Muscle of leg (tissue), 11 donors: Measurements from ENCODE around the gene CACNA1C. TPM values are rescaled to one million over a fixed set of nuclear protein-coding genes. Genes with fewer than 3 reads are reported as not detected.
"Not testable (repeated sequence)": the region's sequence is repeated elsewhere in the genome, so short reads cannot be mapped to it uniquely, and the experiment has no call there.

Source experiments
- DNase-seq: peaks from one replicate; pipeline ENCODE4 v3.0.0; 2013
- H3K27ac ChIP-seq: one replicate; pipeline ENCODE4 v1.5.1; 2013; ENCODE audit warnings: mild to moderate bottlenecking, low read length, control low read depth
- H3K27me3 ChIP-seq: one replicate; pipeline ENCODE4 v1.6.1; 2013; ENCODE audit warnings: low read length; ENCODE audit not compliant: control insufficient read depth, insufficient read depth
- H3K36me3 ChIP-seq: one replicate; pipeline ENCODE4 v1.6.1; 2013; ENCODE audit warnings: low read length; ENCODE audit not compliant: control insufficient read depth, insufficient read depth
- H3K4me1 ChIP-seq: one replicate; pipeline ENCODE4 v1.6.1; 2013; ENCODE audit warnings: low read length; ENCODE audit not compliant: control insufficient read depth, insufficient read depth
- H3K4me3 ChIP-seq: one replicate; pipeline ENCODE4 v1.5.1; 2013; ENCODE audit warnings: low read length, control low read depth
- H3K9me3 ChIP-seq: replicated peaks from 2 replicates; pipeline ENCODE4 v1.6.1; 2013; ENCODE audit warnings: low read depth, low read length; ENCODE audit not compliant: control insufficient read depth
- WGBS: methylation state at CpG from one replicate; pipeline ENCODE4 v1.1.5; 2013; ENCODE audit warnings: missing lambda C conversion rate; ENCODE audit not compliant: insufficient coverage; 5-methylcytosine and 5-hydroxymethylcytosine counted together
- polyA plus RNA-seq, 8 donors: library from polyadenylated mRNA; unstranded; fragments of 120-200 nt; gene quantifications; one replicate each; pipeline versions ENCODE4 v1.2.1 to v1.2.3, GENCODE V29; 2013; ENCODE audit warnings: inconsistent platforms in 1 of 8, low replicate concordance in 1 of 8; ENCODE audit not compliant: insufficient read length in 8 of 8, insufficient read depth in 1 of 8
- total RNA-seq: library from RNA; stranded (reverse); fragments of 120-200 nt; gene quantifications from one replicate; pipeline ENCODE4 v1.2.4, GENCODE V29; 2013

CACNA1C gene
- total and polyA plus RNA-seq, 9 donors: 1.9 to 4.3 (median 3.6) TPM

DNA sequence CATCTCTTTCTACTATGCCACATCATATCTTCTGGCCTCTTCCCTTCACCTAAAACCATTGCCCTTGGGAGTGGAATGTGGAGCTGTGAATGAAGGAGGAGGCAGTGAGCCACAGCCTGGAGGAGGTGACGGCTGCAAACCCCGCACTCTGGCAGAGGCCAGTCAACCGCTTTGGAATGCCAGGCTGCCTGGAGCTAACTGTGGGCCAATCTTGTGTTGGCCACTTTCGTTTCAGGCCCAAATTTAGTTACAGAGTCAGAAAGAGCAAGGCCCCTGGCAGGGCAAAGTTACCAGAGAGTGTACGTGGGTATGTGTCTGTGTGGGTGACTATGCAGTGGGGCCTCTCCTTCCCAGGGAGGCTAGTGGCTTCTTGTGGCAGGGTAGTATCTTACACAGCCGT, 40.1 kb downstream of the CACNA1C start:
- H3K9me3 ChIP-seq: no peaks in the 10 kb centered on the region
- 100% methylated on average over 4 of the region's 6 CpGs for WGBS
- no peaks in the 10 kb centered on the region for H3K4me1 ChIP-seq
- no peaks in the 10 kb centered on the region for H3K36me3 ChIP-seq
- no peaks in the 10 kb centered on the region for H3K27me3 ChIP-seq
- no peak for DNase-seq
- H3K27ac ChIP-seq: no peak overlapping the region
- H3K4me3 ChIP-seq: no peak overlapping the region

DNA sequence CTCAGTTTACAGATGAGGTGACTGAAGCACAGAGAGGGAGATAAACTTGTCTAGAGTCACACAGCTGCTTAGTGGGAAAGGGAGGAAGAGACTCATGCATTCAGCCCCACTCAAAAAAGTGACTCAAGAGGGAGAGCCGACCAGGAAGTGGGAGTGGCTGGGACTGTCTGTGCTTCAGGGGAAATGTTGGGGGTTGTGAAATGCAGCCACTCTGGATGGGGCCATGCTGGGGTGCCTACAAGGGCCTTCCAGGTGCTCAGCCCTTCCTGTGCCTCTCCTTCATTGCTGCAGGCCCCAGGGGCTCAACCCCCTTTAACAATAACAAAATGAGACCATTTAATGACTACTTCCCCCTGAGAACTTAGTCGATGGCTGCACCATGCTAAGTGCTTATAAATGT, 41.8 kb downstream of the CACNA1C start:
- Histone ChIP-seq H3K27ac (no peak overlapping the region), H3K36me3 (no peaks in the 10 kb centered on the region), H3K27me3 (no peaks in the 10 kb centered on the region), H3K4me1 (no peaks in the 10 kb centered on the region), H3K4me3 (no peak overlapping the region), H3K9me3 (no peaks in the 10 kb centered on the region)
- 0% methylated on average over 2 of the region's 2 CpGs for WGBS
- no peak for DNase-seq

DNA sequence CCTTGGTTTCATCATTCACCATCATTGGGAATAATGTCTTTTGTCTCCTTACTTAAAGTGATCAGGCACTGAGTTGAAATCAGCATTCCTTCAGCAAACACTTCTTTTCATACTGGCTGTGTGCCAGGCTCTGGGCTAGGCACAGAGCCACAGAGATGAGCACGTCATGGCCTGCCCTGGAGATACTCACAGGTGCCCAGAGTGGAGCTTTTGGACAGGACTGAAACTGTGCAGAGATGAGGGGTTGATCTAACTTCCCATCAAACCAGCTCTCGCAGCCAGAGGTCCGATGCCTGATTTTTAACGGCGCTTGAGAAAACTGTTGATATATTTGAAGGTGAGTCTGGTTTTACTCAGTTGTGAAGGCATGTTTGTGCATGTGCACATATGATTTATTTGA, 43.1 kb downstream of the CACNA1C start:
- no peak overlapping the region for H3K4me3 ChIP-seq
- DNase-seq: no peak
- H3K36me3 ChIP-seq: no peaks in the 10 kb centered on the region
- no peaks in the 10 kb centered on the region for H3K4me1 ChIP-seq
- no peaks in the 10 kb centered on the region for H3K27me3 ChIP-seq
- no peaks in the 10 kb centered on the region for H3K9me3 ChIP-seq
- H3K27ac ChIP-seq: no peak overlapping the region
- no CpG with 5 or more reads among the region's 5 CpGs for WGBS

DNA sequence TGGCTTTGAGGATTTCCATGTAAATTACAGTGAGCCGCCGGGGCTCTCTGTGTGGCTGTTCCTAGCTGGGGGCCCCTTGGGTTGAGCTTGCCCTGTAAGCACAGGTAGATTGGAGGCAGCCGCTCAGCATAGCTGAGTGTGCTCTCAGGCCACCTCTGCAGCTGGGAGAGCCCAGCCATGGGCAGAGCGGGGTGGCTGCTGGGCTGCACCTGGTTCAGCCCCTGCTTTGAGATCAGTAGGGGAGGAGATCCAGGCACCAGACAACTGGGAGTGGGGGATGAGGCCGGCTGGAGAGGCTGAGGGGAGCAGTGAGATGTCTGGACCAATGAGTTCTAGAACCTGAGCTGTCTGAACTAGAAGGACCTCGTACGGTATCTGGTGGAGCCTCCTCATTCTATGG, 44.8 kb downstream of the CACNA1C start:
- H3K4me3 ChIP-seq: no peak overlapping the region
- no peak for DNase-seq
- no peaks in the 10 kb centered on the region for H3K4me1 ChIP-seq
- H3K9me3 ChIP-seq: no peaks in the 10 kb centered on the region
- WGBS: 71% methylated on average over 7 of the region's 7 CpGs
- H3K27me3 ChIP-seq: no peaks in the 10 kb centered on the region
- H3K27ac ChIP-seq: no peak overlapping the region
- H3K36me3 ChIP-seq: no peaks in the 10 kb centered on the region

DNA sequence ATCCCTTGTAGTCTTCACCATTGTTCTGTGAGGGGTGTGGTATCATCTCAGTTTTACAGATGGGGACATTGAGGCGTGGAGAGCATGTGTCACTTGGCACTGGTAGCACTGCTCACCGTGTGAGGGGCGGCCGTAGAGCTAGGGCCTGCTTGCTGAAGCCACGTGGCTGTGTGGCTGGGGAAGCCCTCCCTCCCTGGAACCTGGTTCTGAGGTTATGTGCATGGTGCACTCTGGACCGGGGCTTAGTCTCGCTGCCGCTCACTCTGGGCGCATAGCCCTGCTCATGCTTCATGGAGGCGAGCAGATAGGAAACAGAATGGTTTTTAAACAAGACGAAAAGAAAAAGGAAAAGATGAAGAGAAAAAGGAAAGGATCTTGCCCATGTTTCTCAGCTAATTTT, 46.1 kb downstream of the CACNA1C start:
- no peak overlapping the region for H3K27ac ChIP-seq
- no peaks in the 10 kb centered on the region for H3K4me1 ChIP-seq
- H3K4me3 ChIP-seq: no peak overlapping the region
- H3K36me3 ChIP-seq: no peaks in the 10 kb centered on the region
- 80% methylated on average over 5 of the region's 11 CpGs for WGBS
- H3K9me3 ChIP-seq: no peaks in the 10 kb centered on the region
- H3K27me3 ChIP-seq: no peaks in the 10 kb centered on the region
- DNase-seq: no peak

DNA sequence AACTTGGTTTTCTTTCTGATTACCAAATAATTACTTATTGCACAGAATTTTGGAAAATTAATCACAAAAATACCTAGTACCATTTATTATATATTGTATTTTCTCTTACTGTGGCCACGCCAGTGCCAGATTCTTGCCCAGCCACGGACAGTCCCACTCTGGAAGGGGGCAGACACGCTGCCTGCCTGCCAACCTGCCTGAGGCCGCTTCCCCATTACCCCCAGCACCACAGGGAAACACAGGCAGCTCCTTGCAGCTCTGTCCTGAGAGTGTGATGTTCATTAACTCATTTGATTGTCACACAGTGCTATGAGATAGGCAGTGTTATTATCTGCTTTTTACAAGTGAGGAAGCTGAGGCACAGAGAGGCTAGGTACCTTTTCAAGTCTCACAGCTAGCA, 46.8 kb downstream of the CACNA1C start:
- no CpG with 5 or more reads among the region's 4 CpGs for WGBS
- Histone ChIP-seq H3K4me3 (no peak overlapping the region), H3K9me3 (no peaks in the 10 kb centered on the region), H3K4me1 (no peaks in the 10 kb centered on the region), H3K36me3 (no peaks in the 10 kb centered on the region), H3K27ac (no peak overlapping the region), H3K27me3 (no peaks in the 10 kb centered on the region)
- DNase-seq: no peak

DNA sequence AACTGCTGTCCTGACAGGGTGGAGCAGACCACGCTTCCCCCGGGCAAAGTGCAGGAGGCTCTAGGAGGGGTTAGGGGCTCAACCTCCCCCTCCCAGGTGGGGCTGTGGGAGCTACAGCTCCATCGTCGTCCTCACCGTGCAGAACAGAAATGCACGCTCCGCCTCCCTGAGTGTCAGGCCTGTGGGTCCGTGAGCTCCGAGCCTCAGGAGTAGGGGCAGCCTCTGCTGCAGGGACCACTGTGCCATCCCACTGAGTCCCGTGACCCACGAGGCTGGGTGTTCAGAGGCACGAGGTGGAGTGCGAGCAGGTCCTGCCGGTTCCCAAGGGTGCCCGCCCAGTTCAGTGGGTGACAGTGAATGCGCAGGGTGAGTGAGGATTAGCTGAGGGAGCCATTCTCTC, 48.6 kb downstream of the CACNA1C start:
- WGBS: 75% methylated on average over 12 of the region's 16 CpGs

DNA sequence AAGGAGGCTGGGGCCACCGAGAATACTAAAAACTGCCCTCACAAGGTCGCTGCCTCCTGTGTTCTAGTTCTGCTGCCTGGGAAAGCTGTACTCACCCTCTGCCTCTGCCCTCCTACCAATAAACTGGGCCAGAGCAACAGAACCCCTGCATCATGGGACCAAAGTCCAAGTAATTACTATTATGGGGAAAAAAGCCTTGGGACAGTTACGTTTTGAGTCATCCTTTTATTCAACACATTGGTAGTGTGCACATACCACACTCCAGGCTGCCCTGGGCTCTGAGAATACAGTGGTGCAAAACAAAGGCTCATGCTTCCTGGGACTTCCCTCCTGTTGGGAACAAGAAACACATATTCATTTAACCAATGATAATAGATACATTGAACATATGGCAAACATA, 49.0 kb downstream of the CACNA1C start:
- no peak overlapping the region for H3K4me3 ChIP-seq
- H3K4me1 ChIP-seq: no peaks in the 10 kb centered on the region
- H3K36me3 ChIP-seq: no peaks in the 10 kb centered on the region
- no peaks in the 10 kb centered on the region for H3K27me3 ChIP-seq
- H3K9me3 ChIP-seq: no peaks in the 10 kb centered on the region
- no peak for DNase-seq
- no peak overlapping the region for H3K27ac ChIP-seq
- WGBS: 60% methylated on average over 1 of the region's 3 CpGs

More for the DNA sequence above, 48.6 kb downstream of the CACNA1C start:
- H3K36me3 ChIP-seq: no peaks in the 10 kb centered on the region
- H3K4me3 ChIP-seq: no peak overlapping the region
- no peak overlapping the region for H3K27ac ChIP-seq
- no peaks in the 10 kb centered on the region for H3K4me1 ChIP-seq
- no peaks in the 10 kb centered on the region for H3K27me3 ChIP-seq
- no peak for DNase-seq
- H3K9me3 ChIP-seq: no peaks in the 10 kb centered on the region

DNA sequence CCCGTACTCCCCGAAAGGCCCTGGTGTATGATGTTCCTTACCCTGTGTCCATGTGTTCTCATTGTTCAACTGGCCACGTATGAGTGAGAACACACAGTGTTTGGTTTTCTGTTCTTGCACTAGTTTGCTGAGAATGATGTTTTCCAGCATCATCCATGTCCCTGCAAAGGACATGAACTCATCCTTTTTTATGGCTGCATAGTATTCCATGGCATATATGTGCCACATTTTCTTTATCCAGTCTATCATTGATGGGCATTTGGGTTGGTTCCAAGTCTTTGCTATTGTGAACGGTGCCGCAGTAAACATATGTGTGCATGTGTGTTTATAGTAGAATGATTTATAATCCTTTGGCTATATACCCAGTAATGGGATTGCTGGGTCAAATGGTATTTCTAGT, 49.9 kb downstream of the CACNA1C start:
- not testable (repeated sequence) for H3K4me3 ChIP-seq, H3K27ac ChIP-seq, DNase-seq, H3K36me3 ChIP-seq, H3K9me3 ChIP-seq, H3K27me3 ChIP-seq, H3K4me1 ChIP-seq
- WGBS: no CpG with 5 or more reads among the region's 5 CpGs

DNA sequence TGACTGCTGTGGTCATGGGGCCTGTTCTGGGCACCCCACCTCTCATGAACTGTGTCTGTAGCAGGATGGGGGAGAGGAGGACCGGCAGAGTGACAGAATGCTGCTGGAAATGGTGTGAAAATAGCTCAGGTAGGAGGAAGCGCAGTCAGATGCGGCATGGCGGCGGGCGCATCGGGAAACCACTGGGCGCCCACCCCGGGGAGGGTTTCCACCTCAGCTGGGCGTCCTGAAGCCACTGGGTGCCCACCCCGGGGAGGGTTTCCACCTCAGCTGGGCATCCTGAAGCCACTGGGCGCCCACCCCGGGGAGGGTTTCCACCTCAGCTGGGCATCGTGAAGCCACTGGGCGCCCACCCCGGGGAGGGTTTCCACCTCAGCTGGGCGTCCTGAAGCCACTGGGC, 52.6 kb downstream of the CACNA1C start:
- H3K36me3 ChIP-seq, DNase-seq, H3K4me3 ChIP-seq, H3K27ac ChIP-seq, H3K4me1 ChIP-seq, H3K27me3 ChIP-seq, H3K9me3 ChIP-seq: not testable (repeated sequence)
- whole genome bisulfite sequencing: 96% methylated on average over 10 of the region's 17 CpGs

DNA sequence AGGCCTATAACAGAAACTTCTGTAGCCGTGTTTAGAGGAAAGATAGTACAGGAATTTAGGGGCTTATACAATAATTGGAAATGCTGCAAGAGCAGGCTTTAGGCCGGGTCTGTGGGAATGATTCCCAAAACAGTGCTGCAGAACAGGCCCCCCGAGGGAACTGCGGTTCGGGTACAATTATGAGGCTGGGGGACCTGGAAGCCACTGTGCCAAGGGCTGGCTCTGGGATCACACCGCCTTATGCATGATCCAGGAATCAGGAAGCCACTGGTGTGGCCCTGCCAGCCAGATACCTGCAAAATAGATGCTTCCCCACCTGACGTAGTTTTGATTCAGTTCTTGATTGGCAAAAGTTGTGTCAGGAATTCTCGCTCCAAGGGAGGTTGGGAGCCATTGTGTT, 55.4 kb downstream of the CACNA1C start:
- no peaks in the 10 kb centered on the region for H3K9me3 ChIP-seq
- no peaks in the 10 kb centered on the region for H3K36me3 ChIP-seq
- no peak overlapping the region for H3K4me3 ChIP-seq
- no peaks in the 10 kb centered on the region for H3K27me3 ChIP-seq
- no peak for DNase-seq
- H3K4me1 ChIP-seq: peaks cover 7% of the 10 kb centered on the region
- H3K27ac ChIP-seq: no peak overlapping the region
- 75% methylated on average over 6 of the region's 8 CpGs for WGBS
